NCI-H1092 (cell line): ENCODE results near the gene ZFYVE28.

Experiments
- DNase-seq: peaks from one replicate; lab custom pipeline; 2025; lab: John Stamatoyannopoulos, UW

The ZFYVE28 gene

DNA sequence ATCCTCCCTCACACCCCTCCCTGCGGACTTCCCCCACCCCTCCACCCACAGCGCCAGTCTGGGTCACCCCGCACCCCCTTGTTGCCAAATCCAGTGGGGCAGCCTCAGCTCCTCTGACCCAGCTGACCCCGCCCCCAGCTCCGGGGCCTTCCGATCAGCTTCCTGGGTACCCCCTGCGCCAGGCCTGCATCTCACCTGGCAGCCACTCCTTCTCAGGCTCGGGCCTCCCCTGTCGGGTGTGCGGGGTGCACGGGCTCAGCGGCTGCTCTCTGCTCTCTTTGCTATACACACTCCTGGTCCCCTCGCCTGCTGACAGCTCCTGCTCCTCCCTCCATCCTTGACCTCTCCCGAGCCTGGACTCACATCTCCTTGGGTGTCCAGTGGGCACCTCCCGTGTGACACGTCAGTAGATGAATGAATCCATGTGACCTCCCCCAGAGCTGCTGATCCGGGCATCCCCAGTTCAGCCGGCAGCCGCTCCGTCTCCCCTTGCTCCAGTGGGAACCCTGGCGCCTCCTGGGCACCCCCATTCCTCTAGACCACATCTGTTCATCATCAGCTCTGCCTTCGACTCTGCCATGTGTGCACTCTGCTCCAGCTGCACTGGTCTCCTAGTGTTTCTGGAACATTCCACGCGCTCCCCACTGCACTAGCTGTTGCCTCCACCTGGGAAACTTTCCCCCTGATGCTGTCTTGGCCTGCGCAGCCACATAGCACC lies 10.2 kb upstream of the ZFYVE28 start:
- no peak for DNase-seq

DNA sequence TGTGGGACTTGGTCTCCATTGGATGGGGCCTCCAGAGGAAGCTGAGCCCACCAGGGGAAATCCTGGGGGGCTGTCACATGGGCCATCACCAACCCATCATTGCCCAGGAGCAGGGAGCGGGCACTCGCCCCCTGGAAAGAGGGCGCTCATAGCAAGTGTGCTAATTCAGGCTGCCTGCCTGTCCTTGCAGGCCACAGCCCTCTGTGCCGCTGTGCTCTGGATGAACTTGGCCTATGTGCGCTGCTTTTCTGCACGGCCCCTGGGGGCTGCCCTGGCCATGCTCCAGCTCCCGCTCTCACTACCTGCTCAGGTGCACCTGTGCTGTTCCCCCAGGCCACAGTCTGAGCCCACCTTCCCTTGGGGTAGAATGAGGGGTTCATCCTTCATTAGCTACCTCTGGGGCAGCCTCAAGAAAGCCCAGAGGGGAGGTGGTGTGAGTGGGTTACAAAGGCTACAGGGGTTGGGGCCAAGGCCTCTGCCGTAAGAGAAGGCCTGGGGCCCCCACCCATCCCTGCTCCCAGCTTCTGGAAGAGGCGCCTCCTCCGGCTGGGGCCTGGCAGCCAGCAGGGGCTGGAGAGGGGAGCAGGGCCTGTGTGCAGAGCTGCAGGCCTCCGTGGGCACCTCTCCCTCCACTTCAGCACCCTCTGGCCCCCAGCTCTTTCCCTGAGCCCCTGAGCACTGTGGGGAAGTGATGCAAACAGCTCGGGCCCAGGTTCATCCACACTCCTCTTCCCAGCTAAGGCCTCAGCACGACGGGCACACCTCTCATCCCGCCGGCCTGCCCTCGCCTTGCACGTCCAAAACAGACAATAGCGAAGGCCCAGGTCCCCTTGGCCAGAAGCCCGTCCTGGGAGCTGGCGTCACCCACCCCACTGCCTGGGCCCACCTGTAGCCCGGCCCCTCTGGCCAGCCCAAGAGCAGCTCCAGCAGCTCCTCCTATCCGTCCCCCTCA lies 9.2 kb upstream of the ZFYVE28 start:
- no peak for DNase-seq

- DNase-seq: no peak
Measured at GRCh38 chr4:2426711-2427275, 8.3 kb upstream of the ZFYVE28 start.

- DNase-seq: no peak
Measured at GRCh38 chr4:2426069-2426397, 7.6 kb upstream of the ZFYVE28 start.

- DNase-seq: no peak
Measured at GRCh38 chr4:2425386-2426068, 7.1 kb upstream of the ZFYVE28 start.

- DNase-seq: no peak
Measured at GRCh38 chr4:2424581-2424980, 6.1 kb upstream of the ZFYVE28 start.

GRCh38 chr4:2423695-2424094 lies 5.2 kb upstream of the ZFYVE28 start:
- DNase-seq: no peak

- no peak for DNase-seq
Measured at GRCh38 chr4:2423066-2423465, 4.6 kb upstream of the ZFYVE28 start.

GRCh38 chr4:2421928-2422327 lies 3.5 kb upstream of the ZFYVE28 start:
- no peak for DNase-seq

- no peak for DNase-seq
Measured at GRCh38 chr4:2419814-2420213, 1.4 kb upstream of the ZFYVE28 start.

DNA sequence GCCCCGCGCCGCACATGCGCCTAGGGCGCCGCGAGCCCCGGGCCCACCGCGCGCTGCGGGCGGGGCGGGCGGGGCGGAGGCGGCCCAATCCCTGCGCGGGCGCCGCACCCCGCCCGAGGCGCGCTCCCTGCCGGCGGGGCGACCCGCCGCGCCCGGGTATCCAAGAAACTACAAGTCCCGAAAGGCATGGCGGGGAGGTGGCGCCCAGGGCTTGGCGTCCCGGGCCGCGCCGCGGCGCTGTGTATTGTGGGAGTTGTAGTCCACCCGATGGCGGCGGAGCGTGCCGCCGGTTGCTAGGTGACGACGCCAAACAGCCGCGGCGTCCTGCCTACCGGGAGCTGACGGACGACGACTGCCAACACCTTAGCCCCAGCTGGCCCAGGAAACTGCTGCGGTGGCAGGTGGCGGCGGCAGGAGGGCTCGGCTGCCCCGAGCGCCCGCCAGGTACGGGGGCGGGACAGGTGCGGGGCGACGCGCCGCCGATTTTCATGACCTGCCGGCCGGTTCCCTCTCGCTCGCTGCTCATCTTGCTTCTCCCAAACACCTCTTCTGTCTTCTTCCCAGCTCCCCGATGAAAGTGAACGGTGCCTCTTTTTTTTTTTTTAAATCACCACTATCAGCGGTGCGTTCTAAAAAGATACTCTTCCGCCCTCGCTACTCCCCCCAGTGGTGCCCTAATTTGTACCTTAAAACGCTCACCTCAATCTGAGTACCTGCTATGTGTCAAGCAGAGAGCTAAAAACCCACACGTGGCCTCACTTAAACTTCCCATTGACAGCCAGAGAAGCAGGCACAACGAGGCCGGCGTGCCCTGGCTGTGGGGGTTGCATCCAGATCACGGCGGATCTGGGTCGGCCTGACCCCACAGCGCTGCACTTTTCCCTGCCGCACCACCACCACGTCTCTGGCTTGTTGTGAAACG lies 466 bp upstream of the ZFYVE28 start, which contains the start of gene CFAP99:
Gene CFAP99 (plus strand): TSS at position 306 of the 922 bp plus-strand sequence.
- peak; percentile 87 for DNase-seq

DNA sequence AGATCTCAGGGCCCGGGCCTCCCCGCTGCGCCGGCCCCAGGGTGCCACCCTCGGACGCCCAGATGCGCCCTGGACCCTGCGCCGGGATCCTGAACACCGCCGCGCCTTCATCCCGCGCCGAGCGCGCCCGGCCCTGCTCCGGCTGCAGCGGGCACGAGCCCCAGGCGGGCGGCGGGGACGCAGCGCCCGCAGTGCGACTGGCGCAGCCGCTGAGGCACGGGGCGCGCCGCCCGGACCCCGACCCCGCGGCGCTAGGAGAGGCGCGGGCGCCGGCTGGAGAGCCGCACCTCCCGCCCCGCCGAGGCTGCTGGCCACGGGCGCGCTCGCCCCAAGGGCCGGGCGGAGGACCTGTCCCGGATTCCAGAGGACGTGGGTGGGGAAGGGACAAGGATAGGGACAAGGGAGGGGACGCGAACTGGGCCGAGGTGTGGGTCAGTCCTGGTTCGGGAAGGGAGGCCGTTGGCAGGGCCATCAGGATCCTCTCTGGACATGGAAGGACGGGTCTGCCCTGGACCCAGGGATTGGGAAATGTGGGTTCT lies 1.1 kb downstream of the ZFYVE28 start:
- no peak for DNase-seq

DNA sequence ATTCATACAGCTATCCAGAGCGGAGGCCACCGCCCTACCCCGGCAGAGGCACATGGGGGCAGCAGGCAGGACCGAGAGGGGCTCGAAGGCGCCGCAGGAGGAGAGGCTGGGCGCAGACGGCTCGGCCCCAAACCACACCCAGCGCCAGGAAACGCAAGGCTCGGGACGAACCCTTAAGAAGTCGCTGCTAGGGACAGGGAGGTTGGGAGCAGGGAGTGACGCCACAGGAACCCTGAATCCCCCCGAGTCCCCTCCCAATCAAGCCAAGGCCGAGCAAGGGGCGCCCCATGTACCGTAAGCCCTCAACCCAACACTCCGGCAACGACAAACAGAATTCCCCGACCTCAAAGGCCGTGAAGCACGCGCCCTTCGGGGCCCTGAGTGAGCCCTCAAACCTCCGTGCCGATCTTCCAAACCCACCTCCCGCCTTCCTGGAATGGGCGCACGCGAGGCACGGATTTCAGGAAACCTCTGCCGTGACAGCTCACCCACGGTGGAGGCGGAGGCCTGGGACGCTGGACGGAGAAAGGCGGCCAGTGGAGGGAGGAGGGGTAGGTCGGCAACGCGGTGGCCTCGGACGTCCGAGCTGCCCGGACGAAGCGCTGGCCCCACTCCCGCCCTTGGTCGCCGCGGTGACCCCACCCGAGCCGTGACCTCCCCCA lies 1.8 kb downstream of the ZFYVE28 start:
- DNase-seq: no peak

DNA sequence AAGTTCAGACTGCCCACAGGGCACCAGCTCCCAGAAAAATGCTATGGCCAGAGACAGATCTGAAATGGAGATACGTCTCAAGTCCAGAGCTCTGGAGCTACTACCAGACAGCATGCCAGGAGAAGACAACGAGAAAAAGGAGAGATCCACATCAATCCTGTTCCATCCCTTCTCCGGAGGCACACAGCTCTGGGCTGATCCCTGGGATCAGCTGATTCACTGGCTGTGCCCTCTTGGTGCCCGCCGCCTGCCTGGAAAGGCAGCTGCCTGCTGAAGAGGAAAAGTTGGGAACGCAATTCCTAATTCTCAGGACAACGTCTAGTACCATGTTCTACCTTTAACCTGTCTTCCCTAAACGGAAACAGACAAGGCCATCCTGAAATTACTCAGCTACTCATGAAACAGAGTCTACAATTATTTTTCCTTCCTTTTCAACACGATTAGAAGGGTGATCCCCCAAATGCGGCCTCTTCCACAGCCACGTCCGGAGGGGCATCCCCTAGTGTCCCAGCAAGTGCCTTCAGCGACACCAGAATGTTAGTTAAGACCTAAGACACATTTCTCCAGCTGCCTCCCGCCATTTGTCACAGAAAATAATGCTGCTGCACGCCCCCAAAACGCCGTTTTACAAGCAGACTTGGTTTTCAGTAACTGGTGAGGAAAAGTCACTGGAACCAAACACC lies 2.4 kb downstream of the ZFYVE28 start:
- DNase-seq: no peak

DNA sequence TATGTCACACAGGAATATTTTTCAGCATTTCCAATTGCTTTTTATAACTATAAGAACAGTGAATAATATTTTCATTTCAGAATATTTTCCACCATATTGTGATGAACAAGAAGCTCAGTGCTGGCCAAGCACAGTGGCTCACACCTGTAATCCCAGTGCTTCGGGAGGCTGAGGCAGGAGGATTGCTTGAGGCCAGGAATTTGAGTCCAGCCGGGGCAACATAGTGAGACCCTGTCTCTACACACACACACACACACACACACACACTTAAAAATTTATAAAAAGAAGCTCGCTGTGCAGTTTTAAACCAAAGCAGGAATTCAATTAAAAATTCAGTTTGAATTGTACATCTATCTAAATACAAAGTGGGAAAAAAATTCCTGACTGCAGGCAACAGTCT lies 3.2 kb downstream of the ZFYVE28 start:
- DNase-seq: no peak

- no peak for DNase-seq
Measured at GRCh38 chr4:2413821-2414610, 4.4 kb downstream of the ZFYVE28 start.

GRCh38 chr4:2412885-2413716 lies 5.3 kb downstream of the ZFYVE28 start:
- peak; percentile 69 for DNase-seq

- no peak for DNase-seq
Measured at GRCh38 chr4:2412534-2412884, 5.9 kb downstream of the ZFYVE28 start.
